ENCODE results near the gene WASHC2A.
"Not testable (repeated sequence)": the region's sequence is repeated elsewhere in the genome, so short reads cannot be mapped to it uniquely, and the experiment has no call there.

The WASHC2A gene

DNA sequence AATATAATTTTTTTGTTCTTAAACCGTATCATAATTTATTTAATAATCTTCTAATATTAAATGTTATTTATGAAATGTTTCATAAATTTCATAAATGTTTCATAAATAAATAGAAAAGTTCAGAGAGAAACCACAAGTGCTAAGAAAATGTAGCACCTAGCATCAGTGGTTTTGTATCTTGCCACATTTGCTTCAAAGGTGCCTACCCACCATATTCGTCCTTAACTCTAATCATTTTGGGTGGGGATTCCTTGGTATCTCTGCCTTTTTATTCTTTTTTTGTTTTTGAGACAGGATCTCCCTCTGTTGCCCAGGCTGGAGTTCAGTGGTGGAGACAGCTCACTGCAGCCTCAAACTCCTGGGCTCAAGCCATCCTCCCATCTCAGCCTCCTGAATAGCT is 7.4 kb downstream of the WASHC2A start:
- not testable (repeated sequence) for DNase-seq

GRCh38 chr10:50075544-50075943 is 7.8 kb downstream of the WASHC2A start:
- peak; percentile 12 for DNase-seq

DNA sequence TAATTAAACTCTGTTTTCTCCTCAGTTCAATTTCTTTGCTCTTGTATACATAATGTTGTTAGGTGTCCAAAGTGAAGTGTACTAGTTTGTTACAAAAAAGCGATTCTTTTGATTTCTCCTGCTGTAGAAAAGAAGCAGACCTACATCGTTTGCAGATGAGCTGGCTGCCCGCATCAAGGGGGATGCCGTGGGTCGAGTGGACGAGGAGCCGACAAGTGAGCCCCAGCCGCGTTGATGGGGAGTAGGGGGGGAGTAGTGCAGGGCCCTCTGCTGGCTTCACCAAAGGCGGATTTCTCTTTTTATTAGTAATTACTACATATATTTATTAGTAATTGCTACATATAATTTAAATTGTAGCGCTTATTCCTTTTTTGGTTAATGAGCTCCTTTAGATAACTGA is 23.6 kb downstream of the WASHC2A start:
- not testable (repeated sequence) for DNase-seq

DNA sequence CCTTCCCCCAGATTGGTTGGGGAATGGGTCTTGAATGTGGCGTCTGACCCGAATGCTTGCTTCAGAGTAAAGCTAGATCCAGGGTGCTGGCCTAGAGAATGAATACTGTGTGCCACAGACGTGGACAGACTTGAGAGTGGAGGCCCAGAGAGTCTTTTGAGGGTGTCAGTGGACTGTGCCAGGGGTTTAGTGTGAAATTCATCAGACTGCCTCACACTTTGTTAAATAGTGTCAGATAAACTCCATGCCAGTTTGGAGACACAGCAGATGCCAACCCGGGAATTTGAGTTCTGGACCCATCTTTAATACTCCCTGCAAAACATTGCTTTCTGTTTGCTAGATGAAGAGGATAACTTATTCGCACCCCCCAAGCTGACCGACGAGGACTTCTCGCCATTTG is 25.2 kb downstream of the WASHC2A start:
- not testable (repeated sequence) for DNase-seq

DNA sequence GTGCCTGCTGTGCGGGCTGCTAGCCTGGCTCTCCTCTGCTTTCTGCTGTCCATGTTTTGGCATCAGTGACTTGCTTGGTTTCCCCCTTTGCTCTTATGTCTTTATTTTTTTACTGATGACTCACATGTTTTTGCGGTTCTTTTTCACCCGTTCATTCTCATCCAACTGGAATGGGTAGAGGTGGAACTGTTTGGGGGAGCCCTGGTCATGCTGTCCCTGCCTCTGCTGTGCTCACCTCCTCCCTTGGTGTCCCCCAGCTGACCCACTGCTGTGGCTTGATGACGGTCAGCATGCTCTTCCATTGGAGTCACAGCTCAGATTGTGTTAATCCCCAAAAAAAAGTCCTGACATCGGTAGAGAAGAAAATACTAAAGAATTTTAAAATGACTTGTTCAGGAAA is 26.9 kb downstream of the WASHC2A start:
- not testable (repeated sequence) for DNase-seq

DNA sequence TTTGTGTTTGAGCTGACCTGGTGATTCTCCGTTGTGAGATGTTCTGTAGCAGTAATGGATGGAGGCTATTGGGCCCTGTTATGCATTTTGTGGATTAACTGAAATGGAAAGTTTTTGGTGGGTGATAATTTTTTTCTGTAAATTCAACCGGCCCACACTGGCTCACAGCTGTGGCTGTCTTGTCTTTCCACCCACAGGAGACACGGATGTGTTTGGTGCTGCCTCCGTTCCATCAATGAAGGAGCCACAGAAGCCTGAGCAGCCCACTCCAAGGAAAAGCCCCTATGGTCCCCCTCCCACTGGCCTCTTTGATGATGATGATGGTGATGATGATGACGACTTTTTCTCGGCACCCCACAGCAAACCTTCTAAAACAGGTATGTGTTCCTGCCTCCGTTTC is 27.6 kb downstream of the WASHC2A start:
- not testable (repeated sequence) for DNase-seq

GRCh38 chr10:50096722-50097121 is 29.0 kb downstream of the WASHC2A start:
- not testable (repeated sequence) for DNase-seq

DNA sequence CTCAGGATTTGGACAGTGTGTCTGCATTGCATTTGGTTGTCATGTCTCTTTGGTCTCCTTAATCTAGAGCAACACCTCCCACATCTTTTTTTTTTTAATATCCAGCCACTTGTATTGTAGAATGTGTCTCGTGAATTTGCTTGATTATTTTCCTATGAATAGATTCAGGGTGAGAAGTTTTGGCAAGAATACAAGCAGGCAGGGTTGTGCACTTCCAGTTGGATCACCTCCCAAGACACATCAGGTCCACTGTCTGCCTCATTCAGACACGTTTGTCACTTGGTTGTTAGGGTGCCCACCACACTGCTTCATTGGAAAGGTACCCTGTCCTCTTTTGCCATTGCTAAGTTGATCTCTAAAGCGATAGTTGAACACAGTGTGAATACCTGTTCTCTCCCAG is 30.9 kb downstream of the WASHC2A start:
- DNase-seq: not testable (repeated sequence)

- DNase-seq: not testable (repeated sequence)
These were observed 33.4 kb downstream of the WASHC2A start for GRCh38 chr10:50101139-50101582.

- not testable (repeated sequence) for DNase-seq
These were observed 34.0 kb downstream of the WASHC2A start for GRCh38 chr10:50101747-50102146.

DNA sequence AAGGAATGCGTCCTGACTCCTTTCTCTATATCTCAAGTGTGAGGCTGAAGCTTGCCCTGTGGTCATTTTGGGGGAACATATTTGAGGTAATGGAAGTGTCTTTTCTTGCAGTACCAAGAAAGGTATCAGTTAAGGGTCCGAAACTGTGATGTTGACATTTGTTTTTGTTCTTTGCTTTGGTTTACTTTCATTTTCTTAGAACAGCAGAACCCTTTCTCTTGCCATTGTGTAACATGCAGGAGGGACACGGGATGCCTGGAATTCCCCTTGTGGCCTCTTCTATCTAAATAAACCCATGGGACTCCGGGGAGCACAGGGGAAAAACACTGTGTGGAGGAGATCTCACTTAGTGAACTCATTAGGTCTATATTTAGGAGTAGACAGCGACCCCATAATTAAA is 34.5 kb downstream of the WASHC2A start:
- not testable (repeated sequence) for DNase-seq

- DNase-seq: not testable (repeated sequence)
These were observed 41.4 kb downstream of the WASHC2A start for GRCh38 chr10:50108999-50109698.

DNA sequence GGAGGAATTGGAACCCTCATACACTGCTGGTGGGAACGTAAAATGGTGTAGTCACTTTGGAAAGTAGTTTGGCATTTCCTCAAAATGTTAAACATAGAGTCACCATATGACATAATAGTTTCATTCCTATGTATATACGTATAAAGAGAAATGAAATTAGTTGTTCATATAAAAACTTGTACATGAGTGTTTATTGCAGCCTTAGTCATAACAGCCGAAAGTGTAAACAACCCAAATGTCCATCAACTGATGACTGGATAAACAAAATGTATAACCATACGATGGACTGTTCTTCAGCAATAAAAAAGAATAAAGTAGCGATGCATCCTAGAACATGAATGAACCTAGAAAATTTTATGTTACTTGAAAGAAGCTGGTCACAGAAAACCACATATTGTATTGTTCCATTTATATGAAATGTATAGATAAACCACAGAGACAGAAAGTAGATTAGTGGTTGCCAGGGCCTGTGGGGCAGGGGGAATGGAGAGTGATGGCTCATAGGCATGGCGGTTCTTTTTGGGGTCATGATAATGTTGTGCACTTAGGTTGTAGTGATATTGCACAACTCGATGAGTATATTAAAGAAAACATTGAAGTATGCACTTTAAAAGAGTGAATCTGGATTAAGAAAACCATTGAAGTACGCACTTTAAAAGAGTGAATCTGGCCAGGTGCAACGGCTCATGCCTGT is 44.8 kb downstream of the WASHC2A start:
- not testable (repeated sequence) for DNase-seq

- DNase-seq: not testable (repeated sequence)
These were observed 59.0 kb downstream of the WASHC2A start for GRCh38 chr10:50126765-50127164.

DNA sequence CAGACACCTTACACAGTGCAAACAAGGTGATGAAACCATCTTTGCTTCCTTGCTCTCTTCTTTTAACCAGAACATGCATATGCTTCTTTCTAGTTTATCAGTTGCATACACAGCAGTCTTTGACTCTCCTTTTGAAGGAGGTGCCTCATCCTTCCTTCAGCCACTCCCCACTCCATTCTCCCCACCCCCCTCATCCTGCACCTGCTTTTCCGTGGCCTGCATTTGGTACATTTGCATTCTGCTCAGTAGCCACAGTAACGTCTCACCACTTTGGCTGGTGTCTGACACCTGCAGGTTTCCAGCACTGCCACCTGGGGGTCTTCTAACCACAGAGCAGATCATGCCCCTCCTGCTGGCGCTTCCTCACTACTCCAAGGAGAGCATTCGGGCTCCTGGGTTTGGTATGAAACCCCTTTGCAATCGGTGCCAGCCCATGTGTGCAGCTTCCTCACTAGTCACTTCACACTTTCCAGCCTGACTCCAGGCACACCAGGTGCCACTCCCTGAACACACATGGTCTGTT is 60.1 kb downstream of the WASHC2A start:
- DNase-seq: not testable (repeated sequence)

DNA sequence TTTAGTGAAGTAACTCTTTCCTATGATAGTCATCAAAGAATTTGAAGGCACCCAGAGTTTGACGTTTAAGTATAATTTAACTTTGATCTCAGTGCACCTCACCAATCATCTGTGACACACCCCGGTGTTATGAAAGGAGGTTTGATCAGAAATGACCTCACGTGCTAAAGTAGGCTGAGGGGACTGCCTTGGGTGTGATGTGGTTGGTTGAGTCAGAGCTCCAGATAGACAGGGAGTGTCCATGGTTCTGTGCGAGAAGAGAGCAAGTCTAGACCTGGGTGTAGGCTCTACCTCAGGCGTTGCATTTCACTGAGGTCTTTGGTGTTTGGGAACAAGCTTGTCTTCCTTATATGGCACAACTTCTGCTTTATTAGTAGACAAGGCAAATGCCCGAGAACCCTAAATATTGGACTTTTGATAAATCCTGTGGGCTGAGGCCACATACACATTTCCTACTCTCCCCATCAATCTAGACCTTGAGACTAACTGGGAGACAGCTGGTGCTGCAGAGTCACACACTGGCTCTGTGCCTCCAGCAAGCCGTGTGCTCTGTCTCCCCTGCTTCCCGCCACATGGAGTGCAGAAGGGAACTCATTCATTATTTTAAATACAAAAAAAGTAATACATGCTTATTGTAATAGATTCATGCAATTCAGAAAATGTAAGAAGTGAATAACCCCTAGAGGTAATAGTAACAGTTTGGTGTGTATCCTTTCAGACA is 63.7 kb downstream of the WASHC2A start:
- DNase-seq: not testable (repeated sequence)

GRCh38 chr10:50132322-50132721 is 64.6 kb downstream of the WASHC2A start:
- DNase-seq: not testable (repeated sequence)

- not testable (repeated sequence) for DNase-seq
These were observed 65.1 kb downstream of the WASHC2A start for GRCh38 chr10:50132841-50133240.

- DNase-seq: not testable (repeated sequence)
These were observed 75.9 kb downstream of the WASHC2A start for GRCh38 chr10:50143512-50144174.

- DNase-seq: not testable (repeated sequence)
These were observed 77.8 kb downstream of the WASHC2A start for GRCh38 chr10:50145575-50145974.

DNA sequence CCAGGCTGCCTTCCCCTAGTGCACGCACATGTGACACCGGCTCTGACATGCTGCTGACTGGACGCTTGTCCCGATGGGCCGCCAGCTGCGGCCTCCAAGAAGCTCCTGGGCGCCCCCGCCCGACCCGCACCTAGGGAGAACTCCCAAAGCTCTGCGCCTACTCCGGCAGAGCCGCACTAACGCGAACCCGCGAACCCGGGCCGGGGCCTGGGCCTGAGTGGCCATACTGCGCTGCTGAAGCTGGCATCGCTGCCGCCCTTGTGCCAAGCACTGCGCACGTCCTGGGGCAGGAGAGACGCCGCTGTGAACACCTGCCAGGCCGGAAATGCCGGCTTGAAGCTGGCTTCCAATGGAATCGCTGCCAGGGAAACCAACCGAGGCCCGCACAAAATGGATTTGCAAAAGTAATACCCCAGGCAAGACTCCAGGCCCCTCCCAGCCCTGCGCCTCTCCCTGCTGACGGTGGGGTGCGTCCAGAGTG is 85.1 kb downstream of the WASHC2A start:
- no peak for DNase-seq

DNA sequence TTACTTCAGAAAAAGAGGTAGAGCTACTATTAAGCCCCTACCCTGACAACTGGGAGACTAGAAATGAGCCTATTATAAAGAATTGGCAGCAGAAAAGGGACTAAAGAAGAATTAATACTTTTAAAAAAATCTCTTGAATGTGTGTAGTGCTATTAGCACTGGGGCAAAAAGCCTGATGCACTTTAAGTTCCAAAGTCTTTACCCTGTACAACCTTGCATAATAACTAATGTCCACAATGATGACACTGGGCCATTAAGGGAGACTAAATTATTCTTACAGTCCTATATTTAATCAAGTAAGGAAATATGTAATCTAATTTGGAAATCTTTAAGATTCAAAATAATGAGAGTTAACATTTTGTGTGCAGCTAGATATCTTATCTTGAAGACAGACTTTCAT is 90.1 kb downstream of the WASHC2A start:
- not testable (repeated sequence) for DNase-seq
